OCI-LY1 (cell line): ENCODE results near the gene MICB.

ENCODE experiments used
- H2AFZ ChIP-seq: fragments of 200-600 bp; sonication (generic), shearing (Covaris generic); 2 replicates; pipeline ENCODE4 v1.6.0; 2014; ENCODE audit warnings: antibody characterized with exemption, mild to moderate bottlenecking, low read length
- H3F3A ChIP-seq: fragments of 200-600 bp; sonication (generic), shearing (Covaris generic); 2 replicates; pipeline ENCODE4 v1.6.0; 2014; ENCODE audit warnings: mild to moderate bottlenecking, antibody characterized with exemption, low read length, moderate library complexity; ENCODE audit not compliant: insufficient read depth
- H3K27ac ChIP-seq: fragments of 200-600 bp; sonication (generic); 2 replicates; pipeline ENCODE4 v1.5.1; 2014; ENCODE audit warnings: low read length, mixed run types, mild to moderate bottlenecking, low read depth; ENCODE audit not compliant: poor library complexity, severe bottlenecking
- H3K27me3 ChIP-seq: fragments of 200-600 bp; sonication (generic); 2 replicates; pipeline ENCODE4 v1.6.0; 2014; ENCODE audit warnings: antibody characterized with exemption, mild to moderate bottlenecking, low read length, moderate library complexity; ENCODE audit not compliant: insufficient read depth
- H3K36me3 ChIP-seq: fragments of 200-600 bp; sonication (generic); 2 replicates; pipeline ENCODE4 v1.6.1; 2014; ENCODE audit warnings: mild to moderate bottlenecking, antibody characterized with exemption, low read length, moderate library complexity, mixed read lengths; ENCODE audit not compliant: insufficient read depth
- H3K4me1 ChIP-seq: fragments of 200-600 bp; sonication (generic); 2 replicates; pipeline ENCODE4 v1.5.1; 2014; ENCODE audit warnings: mild to moderate bottlenecking, low read length, moderate library complexity; ENCODE audit not compliant: insufficient read depth, severe bottlenecking
- H3K4me2 ChIP-seq: fragments of 200-600 bp; sonication (generic), shearing (Covaris generic); 2 replicates; pipeline ENCODE4 v1.6.1; 2014; ENCODE audit warnings: low read length
- H3K4me3 ChIP-seq: fragments of 200-600 bp; sonication (generic); 2 replicates; pipeline ENCODE4 v1.5.1; 2014; ENCODE audit warnings: low read length, low read depth, mild to moderate bottlenecking, mixed read lengths; ENCODE audit not compliant: poor library complexity, severe bottlenecking
- H3K79me2 ChIP-seq: fragments of 200-600 bp; shearing (Covaris generic); 2 replicates; pipeline ENCODE4 v1.6.1; 2016; ENCODE audit warnings: mixed run types, low read length, mixed read lengths; ENCODE audit not compliant: insufficient read depth
- H3K9ac ChIP-seq: fragments of 200-600 bp; sonication (generic), shearing (Covaris generic); 2 replicates; pipeline ENCODE4 v1.6.1; 2014; ENCODE audit warnings: mild to moderate bottlenecking, low read length, mixed read lengths
- H3K9me2 ChIP-seq: fragments of 200-600 bp; sonication (generic), shearing (Covaris generic); 2 replicates; pipeline ENCODE4 v1.6.1; 2014; ENCODE audit warnings: low read depth, mild to moderate bottlenecking, low read length, mixed read lengths
- H3K9me3 ChIP-seq: fragments of 200-600 bp; shearing (Covaris generic); 2 replicates; pipeline ENCODE4 v1.6.1; 2014; ENCODE audit warnings: low read length, mixed read lengths
- H4K20me1 ChIP-seq: fragments of 200-600 bp; sonication (generic), shearing (Covaris generic); 2 replicates; pipeline ENCODE4 v1.6.0; 2016; ENCODE audit warnings: mild to moderate bottlenecking, low read length; ENCODE audit not compliant: insufficient read depth
- EZH2 ChIP-seq: fragments of 200-600 bp; sonication (generic), shearing (Covaris generic); IDR thresholded peaks from 2 replicates; pipeline ENCODE4 v1.8.0; 2017; ENCODE audit warnings: borderline replicate concordance, mixed run types, mild to moderate bottlenecking, antibody characterized with exemption, low read length, moderate library complexity, mixed read lengths
- TF ChIP-seq, protein P1 (sequence below): fragments of 200-600 bp; sonication (generic), shearing (Covaris generic); IDR thresholded peaks from 2 replicates; pipeline ENCODE4 v1.5.1; 2017; ENCODE audit warnings: mild to moderate bottlenecking, antibody characterized with exemption, low read length, moderate library complexity, mixed read lengths

MICB gene

DNA sequence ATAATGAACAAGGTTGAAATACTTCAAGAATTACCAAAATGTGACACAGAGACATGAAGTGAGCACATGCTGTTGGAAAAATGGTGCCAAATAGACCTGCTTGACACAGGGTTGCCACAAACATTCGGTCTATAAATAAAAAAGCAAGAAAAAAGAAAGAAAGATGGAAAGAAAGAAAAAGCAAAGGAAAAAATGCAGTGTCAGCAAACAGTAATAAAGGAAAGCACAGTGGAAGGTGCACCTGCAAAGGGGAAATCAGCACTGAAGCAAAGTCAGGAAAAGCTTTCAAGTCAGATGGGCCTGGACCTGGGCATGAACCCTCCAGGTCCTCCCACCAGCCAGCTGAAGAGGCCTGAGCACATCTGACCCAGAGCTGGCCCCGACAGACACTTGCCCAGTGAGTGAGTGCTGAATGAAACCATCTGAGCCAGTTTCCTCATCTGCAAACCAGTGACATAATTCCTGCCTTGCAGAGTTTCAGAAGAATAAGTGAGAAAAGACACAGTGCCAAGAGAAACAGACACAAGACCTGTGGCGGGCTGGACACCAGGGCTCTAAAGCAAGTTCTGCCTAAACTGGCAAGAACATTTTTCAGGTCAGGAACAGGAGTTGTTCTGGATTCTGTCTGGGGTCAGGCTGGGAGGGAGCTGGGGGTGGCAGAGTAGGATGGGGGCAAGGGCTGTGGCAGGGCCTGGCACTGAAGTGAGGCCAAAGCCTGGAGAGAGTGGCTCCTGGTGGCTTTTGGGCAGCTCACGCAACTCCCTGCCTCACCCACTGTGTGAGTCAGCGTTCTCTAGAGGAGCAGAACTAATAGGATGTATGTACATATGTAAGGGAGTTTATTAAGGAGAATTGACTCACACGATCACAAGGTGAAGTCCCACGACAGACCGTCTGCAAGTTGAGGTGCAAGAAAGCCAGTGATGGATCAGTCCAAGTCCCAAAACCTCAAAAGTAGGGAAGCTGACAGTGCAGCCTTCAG is 23.9 kb upstream of the MICB start:
- Histone ChIP-seq H3K36me3 (no peaks in the 10 kb centered on the region), H3F3A (no peaks in the 10 kb centered on the region), H3K79me2 (no peaks in the 10 kb centered on the region), H3K4me2 (no peak overlapping the region), H3K4me3 (no peak overlapping the region), H4K20me1 (no peaks in the 10 kb centered on the region), H3K9me3 (no peaks in the 10 kb centered on the region), H2AFZ (no peak overlapping the region), H3K27ac (no peak overlapping the region), H3K27me3 (no peaks in the 10 kb centered on the region), H3K9ac (no peak overlapping the region), H3K4me1 (no peaks in the 10 kb centered on the region), H3K9me2 (no peaks in the 10 kb centered on the region)
- TF ChIP-seq EZH2 = no peak
- TF ChIP-seq, protein P1, sequence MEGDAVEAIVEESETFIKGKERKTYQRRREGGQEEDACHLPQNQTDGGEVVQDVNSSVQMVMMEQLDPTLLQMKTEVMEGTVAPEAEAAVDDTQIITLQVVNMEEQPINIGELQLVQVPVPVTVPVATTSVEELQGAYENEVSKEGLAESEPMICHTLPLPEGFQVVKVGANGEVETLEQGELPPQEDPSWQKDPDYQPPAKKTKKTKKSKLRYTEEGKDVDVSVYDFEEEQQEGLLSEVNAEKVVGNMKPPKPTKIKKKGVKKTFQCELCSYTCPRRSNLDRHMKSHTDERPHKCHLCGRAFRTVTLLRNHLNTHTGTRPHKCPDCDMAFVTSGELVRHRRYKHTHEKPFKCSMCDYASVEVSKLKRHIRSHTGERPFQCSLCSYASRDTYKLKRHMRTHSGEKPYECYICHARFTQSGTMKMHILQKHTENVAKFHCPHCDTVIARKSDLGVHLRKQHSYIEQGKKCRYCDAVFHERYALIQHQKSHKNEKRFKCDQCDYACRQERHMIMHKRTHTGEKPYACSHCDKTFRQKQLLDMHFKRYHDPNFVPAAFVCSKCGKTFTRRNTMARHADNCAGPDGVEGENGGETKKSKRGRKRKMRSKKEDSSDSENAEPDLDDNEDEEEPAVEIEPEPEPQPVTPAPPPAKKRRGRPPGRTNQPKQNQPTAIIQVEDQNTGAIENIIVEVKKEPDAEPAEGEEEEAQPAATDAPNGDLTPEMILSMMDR = no peak

DNA sequence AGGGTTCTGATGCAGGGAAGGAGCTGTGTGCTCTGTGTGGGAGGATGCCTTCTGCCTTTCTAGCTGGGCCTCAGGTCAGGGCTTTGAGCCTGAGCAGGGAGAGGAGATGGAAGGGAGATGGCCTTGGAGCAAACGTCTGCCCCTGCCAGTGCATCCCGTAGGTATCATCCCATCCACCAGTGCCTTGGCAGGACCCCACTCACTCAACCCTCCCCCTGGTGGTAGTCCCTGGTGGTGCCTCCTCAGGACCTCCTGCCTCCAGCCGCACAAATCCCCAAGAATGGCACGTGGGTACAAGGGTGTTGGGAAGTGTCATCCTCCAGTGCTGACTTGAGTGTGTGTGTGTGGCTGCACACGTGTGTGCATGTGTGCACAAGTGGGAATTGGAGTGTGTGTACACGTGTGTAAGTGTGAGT is 23.1 kb upstream of the MICB start:
- H3K27me3 ChIP-seq = no peaks in the 10 kb centered on the region
- H3K36me3 ChIP-seq = no peaks in the 10 kb centered on the region
- H4K20me1 ChIP-seq = no peaks in the 10 kb centered on the region
- H3K4me3 ChIP-seq = no peak overlapping the region
- H3F3A ChIP-seq = no peaks in the 10 kb centered on the region
- H3K9me2 ChIP-seq = no peaks in the 10 kb centered on the region
- H3K27ac ChIP-seq = no peak overlapping the region
- H3K79me2 ChIP-seq = no peaks in the 10 kb centered on the region
- H2AFZ ChIP-seq = no peak overlapping the region
- TF ChIP-seq, protein P1 = peak; percentile 42; the same call in 1 of the 2 replicates
- TF ChIP-seq EZH2 = no peak
- no peak overlapping the region for H3K4me2 ChIP-seq
- no peak overlapping the region for H3K9ac ChIP-seq
- H3K9me3 ChIP-seq = no peaks in the 10 kb centered on the region
- H3K4me1 ChIP-seq = no peaks in the 10 kb centered on the region

DNA sequence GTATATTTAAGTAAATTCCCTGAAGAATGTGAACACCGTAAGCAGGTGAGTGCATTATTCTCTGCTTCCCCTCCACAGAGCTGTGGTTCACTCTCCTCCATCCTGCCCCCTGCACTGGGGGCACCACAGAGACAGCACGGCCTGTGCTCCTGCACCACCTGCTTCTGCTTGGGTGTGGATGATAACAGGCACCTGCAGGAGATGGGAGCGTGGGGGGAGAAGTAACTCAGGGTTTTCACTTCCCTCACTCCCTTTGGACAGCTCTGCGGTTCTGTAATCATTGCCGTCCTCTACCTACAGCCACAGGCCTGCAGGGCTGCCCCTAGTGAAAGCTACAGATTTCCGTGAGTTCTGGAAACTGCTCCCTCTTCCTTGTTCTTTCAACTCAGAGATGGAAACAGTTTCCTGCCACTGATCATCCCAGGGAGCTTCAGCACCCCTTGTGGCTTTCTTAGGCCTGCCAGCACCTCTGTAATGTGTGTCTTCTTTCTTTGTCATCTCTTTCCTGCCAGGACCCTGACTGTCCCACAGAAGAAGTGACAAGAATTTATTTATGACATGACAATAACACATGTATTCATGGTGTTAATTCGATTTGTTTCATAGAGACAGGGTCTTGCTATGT is 21.3 kb upstream of the MICB start:
- Histone ChIP-seq H3K9me2 (no peaks in the 10 kb centered on the region), H4K20me1 (no peaks in the 10 kb centered on the region), H3K4me1 (no peaks in the 10 kb centered on the region), H2AFZ (no peak overlapping the region), H3K27ac (no peak overlapping the region), H3K36me3 (no peaks in the 10 kb centered on the region), H3K27me3 (no peaks in the 10 kb centered on the region), H3K4me2 (no peak overlapping the region), H3F3A (no peaks in the 10 kb centered on the region), H3K4me3 (no peak overlapping the region), H3K9me3 (no peaks in the 10 kb centered on the region), H3K79me2 (no peaks in the 10 kb centered on the region), H3K9ac (no peak overlapping the region)
- TF ChIP-seq EZH2 = no peak
- TF ChIP-seq, protein P1 = no peak
